ENCODE results near the gene PTPRN2. TPM values are rescaled to one million over a fixed set of nuclear protein-coding genes. Genes with fewer than 3 reads are reported as not detected.
A peak's percentile ranks its signal among the peaks of the same experiment; 100 is the strongest.

PTPRN2 gene
- polyA plus RNA-seq, 1 of the 3 experiments (the other 2 are of a cell fraction) = 4.0 TPM

DNA sequence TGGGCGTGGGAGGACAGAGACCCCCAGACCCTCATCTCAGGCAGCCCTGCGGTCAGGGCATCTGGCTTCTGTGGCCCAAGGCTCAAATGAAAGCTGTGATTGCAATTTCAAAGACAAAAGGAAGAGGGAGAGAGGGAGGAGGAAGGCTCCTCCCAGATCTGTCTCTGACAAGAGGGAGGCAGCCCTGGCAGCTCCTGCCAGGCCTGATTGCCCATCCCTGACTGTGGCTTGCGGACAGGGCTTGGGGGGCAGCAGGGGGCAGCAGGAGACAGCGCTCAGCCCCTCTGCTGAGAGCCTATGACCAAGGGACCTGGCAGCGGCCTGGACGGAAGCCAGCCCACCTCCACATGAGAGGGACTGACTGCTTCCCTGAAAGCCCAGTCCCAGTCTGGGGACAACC lies 91.8 kb downstream of the PTPRN2 start (continued):
- TF ChIP-seq IRF3 (IDR thresholded peaks at IDR 0.05; ENCODE audit: low read depth, low read length) (no peak), FOSL2 (IDR thresholded peaks at IDR 0.05; ENCODE audit: borderline replicate concordance, low read depth) (no peak), GATA2 (CRISPR knock-in tag; IDR thresholded peaks at IDR 0.05) (peak; percentile 56; the same call in 1 of the 2 replicates), SMC3 (IDR thresholded peaks at IDR 0.05; ENCODE audit: low read depth, low read length) (peak; percentile 65; the same call in 1 of the 2 replicates), NRF1 (IDR thresholded peaks at IDR 0.05; ENCODE audit: low read depth, low read length) (no peak), ZBTB33 (IDR thresholded peaks at IDR 0.05; ENCODE audit: borderline replicate concordance, low read depth) (no peak), SIN3A (IDR thresholded peaks at IDR 0.05; ENCODE audit: borderline replicate concordance, low read depth, low read length) (no peak)

GRCh38 chr7:158495216-158495615 lies 92.4 kb downstream of the PTPRN2 start:
- no peaks in the 10 kb centered on the region for H3K36me3 ChIP-seq (replicated peaks in 1 of 2; ENCODE audit: control insufficient read depth in 1 of 2, insufficient read depth in 2 of 2, low read length in 1 of 2)
- H3K27ac ChIP-seq (ENCODE audit: low read depth in 2 of 2, low read length in 1 of 2) = peak overlapping the region in 1 of 2 experiments; percentile 64; a peak in 2 of 4 replicates
- POLR2A ChIA-PET = interaction anchor here (1.1 kb wide), 1 partner anchor 334 kb away, joined by 4 read pairs; the partner anchor contains the start of gene ESYT2
- no peak overlapping the region for H3K4me3 ChIP-seq (ENCODE audit: low read depth in 2 of 2, low read length in 1 of 2)
- H4K20me1 ChIP-seq (ENCODE audit: insufficient read depth) = no peaks in the 10 kb centered on the region
- H3K27me3 ChIP-seq (ENCODE audit: insufficient read depth) = no peaks in the 10 kb centered on the region
- H3K4me1 ChIP-seq (ENCODE audit: control insufficient read depth in 1 of 2, insufficient read depth in 2 of 2, low read depth in 1 of 2, low read length in 1 of 2) = peaks cover 0 to 19% of the 10 kb centered on the region in 2 experiments; a peak in 2 of 4 replicates
- WGBS (ENCODE audit: low lambda C conversion rate) = 47% methylated on average over 5 of the region's 5 CpGs
- no peaks in the 10 kb centered on the region for H3K79me2 ChIP-seq (ENCODE audit: insufficient read depth)
- H3K9ac ChIP-seq = no peak overlapping the region
- CTCF ChIA-PET = interaction anchor here (0.6 to 2.5 kb wide), 38 partner anchors 9 to 497 kb away, joined by 3 to 16 read pairs (median 4); no protein-coding TSS in a partner anchor
- no peaks in the 10 kb centered on the region for H3F3A ChIP-seq (replicated peaks; ENCODE audit: insufficient read depth)
- no peak overlapping the region for H3K4me2 ChIP-seq
- DNase-seq = no peak
- no peak overlapping the region for H2AFZ ChIP-seq (ENCODE audit: low read depth)
- H3K9me2 ChIP-seq = no peaks in the 10 kb centered on the region
- no peaks in the 10 kb centered on the region for H3K9me3 ChIP-seq
- TF ChIP-seq RFX5 (IDR thresholded peaks at IDR 0.05; ENCODE audit: low read length) (no peak), RXRA (IDR thresholded peaks at IDR 0.05; ENCODE audit: borderline replicate concordance, low read depth) (no peak), YY1 (IDR thresholded peaks at IDR 0.05; ENCODE audit: low read depth) (no peak), GATA2 (CRISPR knock-in tag; IDR thresholded peaks at IDR 0.05) (no peak)
- TF ChIP-seq, protein P1, sequence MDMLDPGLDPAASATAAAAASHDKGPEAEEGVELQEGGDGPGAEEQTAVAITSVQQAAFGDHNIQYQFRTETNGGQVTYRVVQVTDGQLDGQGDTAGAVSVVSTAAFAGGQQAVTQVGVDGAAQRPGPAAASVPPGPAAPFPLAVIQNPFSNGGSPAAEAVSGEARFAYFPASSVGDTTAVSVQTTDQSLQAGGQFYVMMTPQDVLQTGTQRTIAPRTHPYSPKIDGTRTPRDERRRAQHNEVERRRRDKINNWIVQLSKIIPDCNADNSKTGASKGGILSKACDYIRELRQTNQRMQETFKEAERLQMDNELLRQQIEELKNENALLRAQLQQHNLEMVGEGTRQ (IDR thresholded peaks at IDR 0.05; ENCODE audit: borderline replicate concordance, low read depth, low read length) = no peak
